ENCODE results near the gene ITSN1.
"Not testable (repeated sequence)": the region's sequence is repeated elsewhere in the genome, so short reads cannot be mapped to it uniquely, and the experiment has no call there.

Gene ITSN1

DNA sequence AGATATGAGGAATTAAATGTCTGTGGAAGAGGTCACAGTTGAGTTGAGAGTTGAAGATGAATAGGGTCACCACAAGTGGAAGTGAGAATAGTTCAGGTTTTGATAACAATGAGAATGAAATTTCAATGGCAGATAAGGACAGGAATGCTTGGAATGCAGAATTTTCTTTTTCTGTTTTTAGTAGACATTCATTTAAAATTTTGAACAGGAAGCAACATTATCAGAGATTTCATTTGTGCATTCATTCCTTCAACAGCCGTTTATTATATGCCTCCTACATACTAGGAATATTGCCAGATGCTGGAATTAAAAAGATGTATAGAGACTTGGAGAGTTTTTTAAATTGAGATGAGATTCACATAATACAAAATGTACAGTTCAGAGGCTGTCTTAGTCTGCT, 126.8 kb downstream of the ITSN1 start:
- no peak for DNase-seq (ENCODE audit: low read depth in 2 of 2)

DNA sequence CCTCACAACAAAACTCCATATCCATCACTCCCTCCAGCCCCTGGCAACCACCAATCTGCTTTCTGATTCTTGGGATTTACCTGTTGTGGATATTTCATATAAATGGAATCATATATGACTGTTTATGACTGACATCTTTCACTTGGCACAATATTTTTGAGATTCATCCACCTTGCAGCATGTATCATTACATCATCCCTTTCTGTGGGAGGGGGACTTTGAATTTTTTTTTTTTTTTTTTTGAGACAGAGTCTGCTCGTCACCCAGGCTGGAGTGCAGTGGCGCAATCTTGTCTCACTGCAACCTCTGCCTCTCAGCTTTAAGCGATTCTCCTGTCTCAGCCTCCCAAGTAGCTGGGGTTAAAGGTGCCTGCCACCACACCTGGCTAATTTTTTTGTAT, 128.2 kb downstream of the ITSN1 start:
- DNase-seq (ENCODE audit: low read depth in 2 of 2): no peak

GRCh38 chr21:33771976-33772375, 129.7 kb downstream of the ITSN1 start:
- no peak for DNase-seq (ENCODE audit: low read depth in 2 of 2)

GRCh38 chr21:33774551-33774950, 132.2 kb downstream of the ITSN1 start:
- DNase-seq (ENCODE audit: low read depth in 2 of 2): no peak

GRCh38 chr21:33775100-33775828, 133.0 kb downstream of the ITSN1 start:
- DNase-seq (ENCODE audit: low read depth in 2 of 2): no peak

DNA sequence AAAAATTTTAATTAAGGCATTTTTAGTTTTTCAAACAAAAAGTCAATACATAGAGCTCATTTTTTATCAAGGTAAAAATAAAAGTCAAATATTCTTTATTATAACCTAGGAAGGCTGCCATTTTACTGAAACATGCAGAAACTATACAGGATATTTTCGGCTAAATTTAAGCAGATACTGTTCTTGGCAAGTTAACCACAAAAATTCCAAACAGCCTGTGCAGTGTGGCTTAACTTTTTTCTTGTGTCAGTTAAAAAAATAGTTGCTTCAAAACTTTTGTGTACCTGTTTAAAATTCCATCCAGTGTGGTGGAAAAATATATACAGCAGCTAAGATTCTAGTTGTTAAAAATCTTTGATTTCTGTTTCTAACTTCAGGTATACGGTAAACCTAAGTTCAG, 138.3 kb downstream of the ITSN1 start:
- no peak for DNase-seq (ENCODE audit: low read depth in 2 of 2)

GRCh38 chr21:33781121-33781520, 138.8 kb downstream of the ITSN1 start:
- no peak for DNase-seq (ENCODE audit: low read depth in 2 of 2)

DNA sequence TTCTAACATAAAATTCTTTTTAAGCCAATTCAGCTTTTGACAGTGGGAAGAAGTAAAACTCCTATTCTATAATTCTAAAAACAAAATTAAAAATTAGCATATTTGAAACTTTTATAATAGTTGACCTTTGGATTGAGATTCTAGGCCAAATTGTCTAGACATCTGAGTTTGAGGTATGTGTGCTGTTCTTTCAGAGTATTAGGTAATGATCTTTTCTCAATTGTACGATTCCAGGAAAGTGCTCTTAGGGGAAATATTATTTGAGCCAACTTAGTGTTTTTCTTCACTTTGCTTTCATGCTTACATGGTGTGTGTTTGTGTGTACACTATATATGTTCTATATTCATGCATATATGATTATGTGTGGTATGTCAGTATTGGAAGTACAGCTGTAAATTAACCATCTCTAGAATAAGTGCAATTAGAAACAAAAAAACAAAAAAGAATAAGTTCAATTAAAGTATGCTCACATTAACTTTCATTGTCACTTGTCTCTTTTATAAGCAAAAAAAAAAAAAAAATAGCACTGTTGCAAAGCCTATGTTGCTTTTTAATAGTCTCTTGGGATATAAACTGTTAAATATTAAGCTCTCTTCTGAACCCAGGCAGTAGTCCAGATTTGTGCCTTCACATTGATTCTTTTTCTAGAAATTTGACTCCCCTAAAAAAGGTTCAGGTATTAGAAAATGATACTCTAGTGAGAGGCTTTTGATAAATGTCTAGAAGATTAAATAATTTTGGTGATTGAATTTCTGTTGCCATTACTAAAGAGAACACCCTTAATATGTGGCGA, 141.1 kb downstream of the ITSN1 start:
- DNase-seq (ENCODE audit: low read depth in 2 of 2): no peak

DNA sequence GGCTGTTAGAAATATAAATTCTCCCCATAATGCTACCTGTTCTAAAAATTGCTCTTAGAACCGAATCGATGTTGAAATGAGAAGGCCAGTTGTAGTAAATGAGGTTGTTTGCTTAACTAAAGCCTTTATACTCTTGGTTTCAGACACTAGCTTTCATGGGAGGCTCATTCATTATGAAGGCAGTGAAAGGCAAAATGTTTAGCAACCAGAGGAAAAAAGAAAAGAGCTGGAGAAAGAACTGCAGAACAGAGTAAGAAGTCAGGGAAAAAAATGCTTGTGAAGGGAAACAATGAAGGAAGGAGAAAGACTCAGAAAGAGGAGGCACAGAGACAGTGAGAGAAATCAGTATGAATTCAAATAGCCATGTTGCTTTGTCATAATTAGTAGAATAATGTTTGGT, 145.1 kb downstream of the ITSN1 start:
- DNase-seq (ENCODE audit: low read depth in 2 of 2): no peak

- DNase-seq (ENCODE audit: low read depth in 2 of 2): not testable (repeated sequence)
These were observed 146.1 kb downstream of the ITSN1 start for GRCh38 chr21:33788438-33788837.

DNA sequence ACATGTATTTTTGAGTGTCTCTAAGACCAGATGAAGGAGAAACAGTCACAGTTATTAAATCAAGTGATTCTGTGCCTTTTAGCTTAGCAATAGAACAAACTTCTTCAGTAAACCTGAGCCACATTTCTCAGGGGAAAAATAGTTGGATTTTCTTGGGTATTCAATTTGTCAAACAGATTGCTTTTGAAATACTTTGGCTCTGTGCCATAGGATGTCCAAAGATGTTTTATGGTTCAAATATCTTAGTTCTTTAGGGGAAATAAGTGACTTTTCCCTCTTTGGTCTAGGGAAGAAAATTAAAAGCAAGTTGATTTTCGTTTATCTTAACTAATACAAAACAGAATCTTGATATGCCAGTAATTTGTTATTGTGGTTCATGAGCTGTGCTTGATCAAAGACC, 147.4 kb downstream of the ITSN1 start:
- no peak for DNase-seq (ENCODE audit: low read depth in 2 of 2)

GRCh38 chr21:33791073-33791472, 148.8 kb downstream of the ITSN1 start:
- DNase-seq (ENCODE audit: low read depth in 2 of 2): no peak

GRCh38 chr21:33794596-33794995, 152.3 kb downstream of the ITSN1 start:
- no peak for DNase-seq (ENCODE audit: low read depth in 2 of 2)

DNA sequence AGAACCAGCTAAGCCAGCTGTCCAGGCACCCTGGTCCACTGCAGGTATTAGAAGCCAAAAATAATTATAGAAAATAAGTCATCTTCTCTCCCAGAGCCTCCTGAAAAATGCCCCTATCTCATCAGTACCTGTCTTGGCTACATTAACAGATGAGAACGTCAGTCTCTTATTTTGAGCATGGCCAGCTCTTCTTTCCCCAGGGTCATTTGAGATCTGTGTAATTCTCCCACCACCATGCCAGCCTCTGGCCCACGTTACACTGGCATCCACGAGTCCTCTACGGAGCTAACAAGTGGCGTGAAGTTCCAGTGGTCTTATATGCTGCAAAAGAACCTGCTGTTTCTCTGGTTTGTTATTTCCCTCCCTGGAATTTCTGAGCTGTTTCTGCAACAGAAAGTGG, 155.3 kb downstream of the ITSN1 start:
- DNase-seq (ENCODE audit: low read depth in 2 of 2): no peak

DNA sequence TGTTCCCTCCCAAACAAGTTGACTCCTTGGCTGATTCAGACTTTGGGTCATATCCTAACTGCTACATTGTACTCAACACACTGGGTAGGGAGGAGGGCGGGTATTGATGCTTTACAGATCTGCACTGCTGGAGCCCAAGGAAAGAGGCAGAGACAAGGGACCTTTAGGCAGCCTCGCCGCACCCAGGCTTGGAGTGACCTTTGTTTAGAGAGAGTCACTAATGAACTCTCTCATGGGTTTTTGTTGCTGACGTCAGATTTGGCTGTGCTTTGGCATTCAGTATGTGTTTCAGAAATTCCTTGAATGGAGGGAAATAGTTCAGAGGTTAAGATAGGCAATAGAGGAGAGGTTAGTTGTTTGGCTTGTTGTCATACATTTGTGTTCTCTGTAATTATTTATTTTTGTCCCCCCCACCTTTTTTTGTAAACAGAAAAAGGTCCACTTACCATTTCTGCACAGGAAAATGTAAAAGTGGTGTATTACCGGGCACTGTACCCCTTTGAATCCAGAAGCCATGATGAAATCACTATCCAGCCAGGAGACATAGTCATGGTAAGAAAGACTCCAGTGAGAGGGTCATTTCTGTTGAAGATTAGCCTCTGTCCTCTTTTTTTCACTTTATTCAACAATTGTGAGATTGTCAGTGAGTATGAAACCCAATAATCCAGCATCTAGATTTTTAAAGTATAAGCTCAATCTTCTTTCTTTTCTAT, 157.2 kb downstream of the ITSN1 start:
- DNase-seq (ENCODE audit: low read depth in 2 of 2): no peak

- DNase-seq (ENCODE audit: low read depth in 2 of 2): no peak
These were observed 158.6 kb downstream of the ITSN1 start for GRCh38 chr21:33800753-33801423.

DNA sequence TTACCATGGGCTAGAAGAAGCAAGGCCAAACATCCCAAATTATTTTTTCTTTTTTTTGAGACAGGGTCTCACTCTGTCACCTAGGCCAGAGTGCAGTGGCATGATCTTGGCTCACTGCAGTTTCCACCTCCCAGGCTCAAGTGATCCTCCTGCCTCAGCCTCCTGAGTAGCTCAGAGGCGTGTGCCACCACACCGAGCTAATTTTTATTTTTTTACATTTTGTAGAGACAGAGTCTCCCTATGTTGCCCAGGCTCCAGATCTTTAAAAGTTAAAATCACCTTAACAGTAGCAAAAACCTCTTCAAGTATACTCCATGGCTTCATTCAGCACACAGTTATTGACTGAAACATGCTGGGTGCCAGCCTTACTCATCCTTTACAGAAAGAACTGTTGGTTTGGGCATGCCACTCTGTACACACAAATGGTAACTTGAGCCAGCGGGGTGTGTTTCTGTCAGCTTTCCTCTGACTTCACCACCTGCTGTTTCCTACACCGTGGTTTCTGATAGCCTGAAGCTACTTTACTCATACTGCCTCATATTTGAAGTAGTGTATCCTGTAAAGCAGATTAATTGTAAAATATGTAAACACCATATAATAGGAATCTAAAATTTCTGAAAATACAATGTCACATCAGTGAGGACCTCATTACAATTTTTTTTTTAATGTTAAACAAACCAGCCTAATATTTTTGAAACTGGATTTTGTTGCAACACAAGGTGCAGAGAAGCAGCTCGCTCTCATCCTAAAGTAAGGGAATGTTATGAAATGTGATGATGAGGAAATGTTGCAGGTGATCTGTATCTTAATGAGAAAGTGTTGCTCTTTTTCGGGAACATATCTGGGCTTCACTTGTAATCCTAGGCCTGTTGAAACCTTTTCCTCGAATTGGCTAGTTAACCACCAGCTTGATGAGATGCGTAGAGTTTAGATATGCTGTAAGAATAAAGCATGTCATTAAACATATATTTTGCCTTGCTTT, 159.4 kb downstream of the ITSN1 start:
- DNase-seq (ENCODE audit: low read depth in 2 of 2): no peak

DNA sequence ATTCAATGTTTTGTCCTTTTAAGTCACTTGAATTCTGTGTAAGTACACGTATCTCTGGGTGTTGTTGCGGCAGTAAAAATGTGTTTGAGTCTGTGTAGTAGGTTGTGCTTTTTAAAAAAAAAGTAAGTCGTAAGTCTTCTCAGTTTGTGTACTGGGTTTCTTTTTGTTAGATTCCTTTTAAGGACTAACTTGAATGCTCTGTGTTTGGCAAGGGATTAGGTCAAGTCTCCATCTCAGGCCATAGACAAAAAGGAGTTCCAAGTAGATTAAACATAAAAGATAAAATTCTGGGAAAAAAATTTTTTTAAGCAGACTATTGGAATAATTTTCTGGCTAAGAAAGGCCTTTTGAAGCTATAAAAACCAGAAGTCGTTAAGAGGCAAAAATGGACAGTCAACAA, 160.2 kb downstream of the ITSN1 start:
- no peak for DNase-seq (ENCODE audit: low read depth in 2 of 2)

GRCh38 chr21:33808715-33809367, 166.5 kb downstream of the ITSN1 start:
- DNase-seq (ENCODE audit: low read depth in 2 of 2): no peak

- DNase-seq (ENCODE audit: low read depth in 2 of 2): no peak
These were observed 168.5 kb downstream of the ITSN1 start for GRCh38 chr21:33810766-33811165.
